ENCODE results near the gene CAMTA1. TPM values are rescaled to one million over a fixed set of nuclear protein-coding genes. Genes with fewer than 3 reads are reported as not detected.

CAMTA1 gene
- polyA plus RNA-seq, 1 of the 3 experiments (the other 2 are of a cell fraction): 63.1 TPM

GRCh38 chr1:7128293-7128692 is 343.0 kb downstream of the CAMTA1 start:
- 61% methylated on average over 2 of the region's 2 CpGs for WGBS (ENCODE audit: low lambda C conversion rate)
- CTCF ChIA-PET: interaction anchor here (1.0 kb wide), 1 partner anchor 17 kb away, joined by 3 read pairs; no protein-coding TSS in a partner anchor
- Histone ChIP-seq H2AFZ (ENCODE audit: low read depth) (no peak overlapping the region), H3K4me3 (ENCODE audit: low read depth in 2 of 2, low read length in 1 of 2) (no peak overlapping the region), H3K4me2 (no peak overlapping the region), H3K36me3 (replicated peaks in 1 of 2; ENCODE audit: control insufficient read depth in 1 of 2, insufficient read depth in 2 of 2, low read length in 1 of 2) (no peaks in the 10 kb centered on the region), H3K9me2 (no peaks in the 10 kb centered on the region), H4K20me1 (ENCODE audit: insufficient read depth) (no peaks in the 10 kb centered on the region), H3K27me3 (ENCODE audit: insufficient read depth) (no peaks in the 10 kb centered on the region), H3F3A (replicated peaks; ENCODE audit: insufficient read depth) (no peaks in the 10 kb centered on the region), H3K9ac (no peak overlapping the region), H3K4me1 (ENCODE audit: control insufficient read depth in 1 of 2, insufficient read depth in 2 of 2, low read depth in 1 of 2, low read length in 1 of 2) (peaks cover 0 to 6% of the 10 kb centered on the region in 2 experiments; a peak in 1 of 4 replicates), H3K27ac (ENCODE audit: low read depth in 2 of 2, low read length in 1 of 2) (no peak overlapping the region), H3K79me2 (ENCODE audit: insufficient read depth) (no peaks in the 10 kb centered on the region), H3K9me3 (no peaks in the 10 kb centered on the region)
- POLR2A ChIA-PET: no interaction called here
- TF ChIP-seq RXRA (IDR thresholded peaks at IDR 0.05; ENCODE audit: borderline replicate concordance, low read depth) (no peak), YY1 (IDR thresholded peaks at IDR 0.05; ENCODE audit: low read depth) (no peak), RFX5 (IDR thresholded peaks at IDR 0.05; ENCODE audit: low read length) (no peak), SIN3A (IDR thresholded peaks at IDR 0.05; ENCODE audit: borderline replicate concordance, low read depth, low read length) (no peak), GABPA (IDR thresholded peaks at IDR 0.05; ENCODE audit: low read depth) (no peak), NFIC (IDR thresholded peaks at IDR 0.05; ENCODE audit: borderline replicate concordance) (no peak), ELF1 (IDR thresholded peaks at IDR 0.05) (no peak), MAX (IDR thresholded peaks at IDR 0.05; ENCODE audit: low read depth) (no peak), CHD2 (IDR thresholded peaks at IDR 0.05; ENCODE audit: low read length, partially characterized antibody) (no peak), MXI1 (IDR thresholded peaks at IDR 0.05; ENCODE audit: low read depth, low read length) (no peak), TCF12 (IDR thresholded peaks at IDR 0.05) (no peak), EZH2phosphoT487 (IDR thresholded peaks at IDR 0.05; ENCODE audit: borderline replicate concordance, low read depth) (no peak), RAD21 (IDR thresholded peaks at IDR 0.05; ENCODE audit: low read length) (no peak), CTCF (IDR thresholded peaks at IDR 0.05) (no peak), FOXJ3 (CRISPR knock-in tag; IDR thresholded peaks at IDR 0.05) (no peak)
- TF ChIP-seq, protein P1, sequence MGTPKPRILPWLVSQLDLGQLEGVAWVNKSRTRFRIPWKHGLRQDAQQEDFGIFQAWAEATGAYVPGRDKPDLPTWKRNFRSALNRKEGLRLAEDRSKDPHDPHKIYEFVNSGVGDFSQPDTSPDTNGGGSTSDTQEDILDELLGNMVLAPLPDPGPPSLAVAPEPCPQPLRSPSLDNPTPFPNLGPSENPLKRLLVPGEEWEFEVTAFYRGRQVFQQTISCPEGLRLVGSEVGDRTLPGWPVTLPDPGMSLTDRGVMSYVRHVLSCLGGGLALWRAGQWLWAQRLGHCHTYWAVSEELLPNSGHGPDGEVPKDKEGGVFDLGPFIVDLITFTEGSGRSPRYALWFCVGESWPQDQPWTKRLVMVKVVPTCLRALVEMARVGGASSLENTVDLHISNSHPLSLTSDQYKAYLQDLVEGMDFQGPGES (IDR thresholded peaks at IDR 0.05; ENCODE audit: low read depth, low read length): no peak
- no peak for DNase-seq

GRCh38 chr1:7130127-7130526 is 344.9 kb downstream of the CAMTA1 start:
- Histone ChIP-seq H2AFZ (ENCODE audit: low read depth) (no peak overlapping the region), H3K4me2 (no peak overlapping the region), H3K79me2 (ENCODE audit: insufficient read depth) (no peaks in the 10 kb centered on the region), H3K9ac (no peak overlapping the region), H3K4me3 (ENCODE audit: low read depth in 2 of 2, low read length in 1 of 2) (no peak overlapping the region), H3K27me3 (ENCODE audit: insufficient read depth) (no peaks in the 10 kb centered on the region), H3F3A (replicated peaks; ENCODE audit: insufficient read depth) (no peaks in the 10 kb centered on the region), H3K9me3 (no peaks in the 10 kb centered on the region), H3K9me2 (no peaks in the 10 kb centered on the region), H3K4me1 (ENCODE audit: control insufficient read depth in 1 of 2, insufficient read depth in 2 of 2, low read depth in 1 of 2, low read length in 1 of 2) (peaks cover 0 to 2% of the 10 kb centered on the region in 2 experiments; a peak in 1 of 4 replicates), H3K36me3 (replicated peaks in 1 of 2; ENCODE audit: control insufficient read depth in 1 of 2, insufficient read depth in 2 of 2, low read length in 1 of 2) (no peaks in the 10 kb centered on the region), H3K27ac (ENCODE audit: low read depth in 2 of 2, low read length in 1 of 2) (no peak overlapping the region), H4K20me1 (ENCODE audit: insufficient read depth) (no peaks in the 10 kb centered on the region)
- WGBS (ENCODE audit: low lambda C conversion rate): 59% methylated on average over 4 of the region's 4 CpGs
- no peak for DNase-seq
- ChIA-PET POLR2A (no interaction called here), CTCF (no interaction called here)
- TF ChIP-seq ELF1 (IDR thresholded peaks at IDR 0.05): no peak
- no peak for TF ChIP-seq SMC3 (IDR thresholded peaks at IDR 0.05; ENCODE audit: low read depth, low read length)
- TF ChIP-seq NFIC (IDR thresholded peaks at IDR 0.05; ENCODE audit: borderline replicate concordance): no peak
- no peak for TF ChIP-seq YY1 (IDR thresholded peaks at IDR 0.05; ENCODE audit: low read depth)
- no peak for TF ChIP-seq NRF1 (IDR thresholded peaks at IDR 0.05; ENCODE audit: low read depth, low read length)
- no peak for TF ChIP-seq TEAD4 (IDR thresholded peaks at IDR 0.05; ENCODE audit: borderline replicate concordance, insufficient read depth)
- TF ChIP-seq TAF1 (IDR thresholded peaks at IDR 0.05; ENCODE audit: borderline replicate concordance, low read depth, low read length): no peak
- TF ChIP-seq, protein P1 (IDR thresholded peaks at IDR 0.05; ENCODE audit: low read depth, low read length): no peak
- TF ChIP-seq RFX5 (IDR thresholded peaks at IDR 0.05; ENCODE audit: low read length): no peak
- no peak for TF ChIP-seq SIN3A (IDR thresholded peaks at IDR 0.05; ENCODE audit: borderline replicate concordance, low read depth, low read length)
